HG03521 (cell line): ENCODE measurements around the gene SNUPN.
"Not testable (repeated sequence)": the region's sequence is repeated elsewhere in the genome, so short reads cannot be mapped to it uniquely, and the experiment has no call there.

Experiments
- ATAC-seq: cut with Tn5 transposase; IDR thresholded peaks from one replicate; pipeline ENCODE4 v1.9.1; 2021; ENCODE audit warnings: mild to moderate bottlenecking, moderate library complexity; ENCODE audit not compliant: unreplicated experiment

The SNUPN gene

DNA sequence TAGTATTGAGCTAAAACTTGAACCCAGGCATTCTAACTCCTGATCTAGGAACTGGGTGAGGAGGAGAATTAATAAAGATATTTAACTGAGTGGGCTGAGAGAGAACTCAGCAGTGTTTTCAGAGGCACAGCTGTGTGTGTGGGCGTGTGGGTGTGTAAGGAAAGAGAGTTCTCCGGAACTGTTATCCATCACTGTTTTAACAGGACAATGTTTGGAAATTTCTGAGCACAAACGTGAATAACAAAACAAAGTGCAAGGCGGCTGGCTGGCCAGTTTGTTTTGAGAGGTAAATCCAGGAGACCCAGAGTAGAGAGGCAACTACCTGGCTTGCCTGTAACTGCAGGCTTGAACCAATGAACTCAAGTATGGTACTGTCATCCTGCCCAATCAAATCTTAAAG is 41.4 kb downstream of the SNUPN start:
- ATAC-seq: no peak

DNA sequence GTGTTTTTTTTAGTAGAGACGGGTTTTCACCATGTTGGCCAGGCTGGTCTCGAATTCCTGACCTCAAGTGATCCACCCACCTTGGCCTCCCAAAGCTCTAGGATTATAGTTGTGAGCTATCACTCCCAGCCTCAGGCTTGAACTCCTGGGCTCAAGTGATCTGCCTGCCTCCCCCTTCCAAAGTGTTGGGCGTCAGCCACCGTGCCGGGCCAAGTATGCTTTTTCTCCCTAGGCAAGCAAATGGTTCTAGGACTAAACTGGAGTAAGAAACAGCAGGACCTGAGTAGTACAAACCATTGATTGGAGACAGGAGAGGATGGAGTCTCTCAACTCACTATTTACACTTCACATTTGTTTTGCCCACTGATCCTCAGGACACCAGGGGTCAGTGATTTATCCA is 41.8 kb downstream of the SNUPN start:
- no peak for ATAC-seq

DNA sequence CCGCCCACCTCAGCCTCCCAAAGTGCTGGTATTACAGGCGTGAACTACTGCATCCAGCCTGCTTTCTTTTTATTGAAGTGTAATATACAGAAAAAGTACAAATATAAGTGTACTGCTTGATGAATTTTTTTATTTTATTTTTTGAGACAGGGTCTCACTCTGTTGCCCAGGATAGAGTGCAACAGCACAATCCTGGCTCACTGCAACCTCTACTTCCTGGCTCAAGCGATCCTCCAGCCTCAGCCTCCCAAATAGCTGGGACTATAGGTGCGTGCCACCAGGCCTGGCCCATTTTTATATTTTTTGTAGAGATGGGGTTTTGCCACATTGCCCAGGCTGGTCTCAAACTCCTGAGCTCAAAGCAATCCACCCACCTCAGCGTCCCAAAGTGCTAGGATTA is 42.6 kb downstream of the SNUPN start:
- not testable (repeated sequence) for ATAC-seq

DNA sequence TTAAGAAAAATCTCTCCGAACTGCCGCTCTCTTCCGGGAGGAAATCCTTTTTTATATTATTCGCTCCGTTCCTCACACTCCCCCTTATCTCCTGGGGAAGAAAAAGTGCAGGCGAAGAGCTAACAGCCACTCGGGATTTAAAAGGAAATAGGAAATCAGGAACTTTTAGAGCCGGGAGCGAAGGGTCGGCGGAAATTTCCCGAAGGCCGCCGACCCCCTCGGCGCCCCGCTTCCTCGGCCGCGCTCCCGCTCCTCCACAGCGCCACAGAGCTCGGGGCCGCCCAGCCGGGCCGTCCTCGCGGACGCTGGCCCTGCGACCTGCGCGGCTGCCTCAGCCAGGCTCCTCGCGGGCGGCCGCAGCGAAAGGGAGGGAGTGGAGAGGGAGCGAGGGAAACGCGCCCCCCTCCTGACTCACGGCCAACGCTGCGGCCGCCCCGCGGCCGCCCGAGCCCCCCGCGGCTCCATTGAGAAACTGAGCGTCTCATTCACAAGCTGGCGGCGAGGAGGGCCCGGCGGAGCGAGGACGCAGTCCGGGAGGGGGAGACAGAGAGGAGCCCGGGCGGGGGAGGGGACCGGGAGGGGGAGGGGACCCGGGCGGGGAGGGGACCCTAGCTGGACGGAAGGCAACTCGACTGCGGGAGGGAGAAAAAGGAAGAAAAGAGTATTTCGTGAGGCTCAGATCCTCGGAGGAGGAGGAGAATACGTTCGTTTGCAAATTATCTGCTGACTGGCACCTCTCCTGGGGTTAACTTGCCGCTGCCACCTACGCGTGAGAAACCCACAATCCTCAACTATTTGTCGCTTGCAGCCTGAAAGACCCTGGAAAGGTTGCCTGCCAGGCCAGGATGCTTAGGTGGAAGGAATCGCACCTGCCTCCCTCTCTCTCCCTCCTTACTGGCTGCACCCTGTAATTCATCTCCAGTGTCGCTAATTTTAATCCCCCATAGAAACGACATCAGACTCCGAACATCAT is 46.3 kb downstream of the SNUPN start, which contains the start of gene PTPN9:
Gene PTPN9 (minus strand): TSS at position 368 of the 973 bp plus-strand sequence. CDS start 539 bp downstream, outside the sequence.
- no peak for ATAC-seq

DNA sequence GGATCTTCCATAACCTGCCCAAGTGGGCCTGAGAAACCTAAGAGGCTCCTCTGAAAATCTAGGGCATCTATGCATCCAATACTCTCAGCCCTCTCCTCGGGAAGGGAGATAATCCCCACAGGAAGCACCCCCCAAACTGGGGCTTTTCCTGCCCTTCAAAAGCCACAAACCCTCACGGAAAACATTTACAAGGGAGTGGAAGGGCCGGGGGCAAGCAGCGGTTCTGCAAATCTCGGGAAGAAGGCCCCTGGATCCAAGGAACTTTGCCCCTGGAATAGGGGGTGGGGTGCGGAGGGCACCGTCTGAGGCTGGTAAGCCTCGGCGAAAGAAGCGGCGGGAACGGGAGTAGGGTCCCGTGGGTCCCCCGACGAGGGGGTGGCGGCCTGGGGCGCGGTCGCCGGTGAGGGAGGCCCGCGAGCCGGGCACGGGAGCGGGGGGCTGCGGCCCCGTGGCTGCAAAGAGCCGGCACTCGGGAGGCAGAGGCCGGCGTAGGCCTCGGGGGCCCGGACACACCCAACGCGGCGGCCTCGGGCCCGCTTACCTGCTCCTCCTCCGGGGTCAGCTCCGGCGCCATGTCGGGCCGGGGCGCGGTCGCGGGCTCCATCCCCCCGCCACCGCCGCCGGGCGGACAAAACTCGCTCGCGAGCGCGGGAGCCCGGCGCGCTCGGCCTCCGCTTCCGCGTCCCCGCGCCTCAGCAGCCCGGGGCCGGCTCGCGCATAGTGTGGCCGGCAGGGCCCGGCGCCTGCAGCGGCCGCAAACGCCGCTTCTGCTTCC is 47.2 kb downstream of the SNUPN start:
- peak; percentile 45 for ATAC-seq

DNA sequence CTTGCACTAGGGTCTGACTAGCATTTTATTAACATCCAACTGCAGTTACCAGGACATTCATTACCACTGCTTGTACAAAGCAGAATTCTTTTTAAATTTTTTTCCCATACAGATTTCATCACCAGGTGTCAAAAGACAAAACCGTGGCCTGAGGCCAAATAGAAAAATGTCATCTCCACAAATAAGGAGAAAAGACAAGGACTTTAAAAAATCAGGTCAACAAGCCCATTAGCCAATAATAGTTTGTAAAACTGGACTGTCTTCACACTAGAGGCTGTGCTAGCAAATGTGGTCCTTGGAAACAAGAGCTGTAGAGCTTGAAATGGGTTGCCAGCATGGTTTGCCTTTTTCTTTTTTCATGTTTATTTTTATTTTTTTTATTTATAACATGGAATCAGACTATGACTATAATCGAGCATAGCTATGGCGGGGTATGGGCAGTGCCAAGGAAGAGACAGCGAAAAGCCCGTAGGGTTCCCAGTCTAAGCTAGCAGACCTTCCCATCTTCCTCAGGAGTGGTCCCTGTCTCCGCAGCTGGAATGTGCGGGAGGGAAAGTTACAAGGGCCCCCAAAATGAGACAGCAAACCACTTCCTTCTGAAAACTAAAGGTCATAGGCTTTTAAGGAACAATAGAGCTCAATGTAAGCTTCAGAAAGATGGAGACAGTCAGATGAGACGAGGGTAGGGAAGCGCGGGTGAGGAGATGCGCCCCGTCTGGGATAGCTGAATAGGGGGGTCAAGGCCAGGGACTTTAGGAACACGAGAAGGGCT is 47.9 kb downstream of the SNUPN start:
- ATAC-seq: no peak

DNA sequence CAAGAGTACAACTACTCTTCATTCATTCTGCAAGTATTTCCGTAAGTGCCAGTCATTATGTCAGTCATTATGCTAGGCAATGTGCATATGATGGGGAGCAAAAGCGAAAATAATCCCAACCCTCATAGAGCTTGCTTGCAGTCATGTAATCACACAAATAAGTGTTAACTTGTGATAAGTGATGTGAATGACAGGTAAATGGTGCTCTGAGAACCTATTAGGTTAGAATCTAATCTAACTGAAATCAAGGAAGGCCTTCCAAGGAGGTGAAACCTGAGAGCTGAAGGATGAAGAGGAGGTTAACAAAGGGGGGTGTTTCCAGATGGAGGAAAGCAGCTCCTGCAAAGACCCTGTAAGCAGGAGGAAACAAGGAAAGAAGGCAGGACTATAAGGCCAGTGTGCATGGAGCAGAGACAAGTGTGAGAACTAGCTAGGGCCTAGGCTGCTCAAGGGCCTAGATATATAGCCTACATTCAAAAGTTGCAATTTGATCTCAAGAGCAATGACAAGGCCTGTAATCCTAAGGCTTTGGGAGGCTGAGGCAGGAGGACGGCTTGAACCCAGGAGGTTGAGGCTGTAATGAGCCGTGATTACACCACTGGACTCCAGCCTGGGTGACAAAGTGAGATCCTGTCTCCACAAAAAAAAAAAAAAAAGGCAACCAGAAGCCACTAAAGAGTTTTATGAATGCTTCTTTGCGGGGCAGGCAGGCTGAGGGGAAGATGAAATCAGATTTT is 51.7 kb downstream of the SNUPN start:
- no peak for ATAC-seq

DNA sequence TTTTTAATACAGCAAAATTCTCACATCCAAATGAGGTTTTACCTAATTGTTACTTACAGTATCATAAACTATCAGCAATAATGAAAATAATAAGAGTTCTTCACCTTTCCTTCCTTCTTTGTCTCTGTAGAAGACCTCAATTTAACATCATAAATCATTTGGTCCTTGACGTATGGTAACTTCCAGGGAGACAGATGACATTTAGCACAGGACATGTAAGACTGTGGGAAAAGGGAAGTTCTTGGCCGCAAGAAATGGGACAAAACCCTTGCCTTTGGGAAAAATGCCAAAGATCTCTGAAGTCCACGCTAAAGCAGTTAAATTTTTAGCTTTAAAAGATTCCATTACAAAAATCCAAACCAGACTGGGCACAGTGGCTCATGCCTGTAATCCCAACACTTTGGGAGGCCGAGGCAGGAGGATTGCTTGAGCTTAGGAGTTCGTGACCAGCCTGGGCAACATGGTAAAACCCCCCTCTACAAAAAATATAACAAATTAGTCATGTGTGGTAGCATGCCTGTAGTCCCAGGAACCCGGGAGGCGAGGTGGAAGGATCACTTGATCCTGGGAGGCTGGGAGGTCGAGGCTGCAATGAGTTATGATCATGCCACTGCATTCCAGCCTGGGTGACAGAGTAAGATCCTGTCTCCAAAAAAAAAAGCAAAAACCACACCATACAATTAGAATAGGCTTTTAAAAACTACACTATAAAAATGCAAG is 55.2 kb downstream of the SNUPN start:
- no peak for ATAC-seq

DNA sequence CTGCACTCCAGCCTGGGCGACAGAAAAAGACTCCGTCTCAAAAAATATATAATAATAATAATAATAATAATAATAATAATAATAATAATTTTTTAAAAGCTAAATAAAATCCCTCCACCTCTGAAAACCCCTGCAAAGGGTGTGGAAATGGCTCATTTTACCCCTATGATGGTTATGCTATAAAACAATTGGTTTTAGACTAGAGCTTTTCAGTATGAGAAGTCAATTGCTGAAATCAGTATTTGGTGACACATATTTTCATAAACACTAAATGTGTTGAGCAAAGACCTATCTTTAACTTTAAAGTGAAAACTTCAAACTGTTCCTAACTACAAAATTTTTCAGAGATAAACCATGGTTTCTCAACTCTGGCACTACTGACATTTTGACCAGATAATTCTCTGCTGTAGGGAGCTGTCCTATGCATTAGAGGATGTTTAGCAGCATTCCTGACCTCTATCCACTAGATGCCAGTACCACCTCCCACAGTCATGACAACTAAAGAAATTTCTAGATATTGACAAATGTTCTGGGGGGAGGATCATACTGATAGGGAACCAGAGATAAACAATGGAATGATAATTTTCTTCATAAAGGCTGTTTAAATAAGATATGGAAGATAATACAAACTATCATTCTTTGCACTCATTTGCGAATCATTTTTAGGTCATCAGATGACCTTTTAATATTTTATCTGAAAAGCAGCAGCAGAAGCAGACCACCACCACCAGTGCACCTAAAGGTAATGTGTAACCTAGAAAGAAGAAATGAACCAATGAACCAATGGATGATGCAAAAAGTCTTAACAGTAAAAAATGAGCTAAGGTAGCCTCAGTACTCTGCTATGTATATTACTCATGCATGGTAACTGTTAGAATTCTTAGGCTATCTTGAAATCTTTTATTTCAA is 60.2 kb downstream of the SNUPN start:
- no peak for ATAC-seq

DNA sequence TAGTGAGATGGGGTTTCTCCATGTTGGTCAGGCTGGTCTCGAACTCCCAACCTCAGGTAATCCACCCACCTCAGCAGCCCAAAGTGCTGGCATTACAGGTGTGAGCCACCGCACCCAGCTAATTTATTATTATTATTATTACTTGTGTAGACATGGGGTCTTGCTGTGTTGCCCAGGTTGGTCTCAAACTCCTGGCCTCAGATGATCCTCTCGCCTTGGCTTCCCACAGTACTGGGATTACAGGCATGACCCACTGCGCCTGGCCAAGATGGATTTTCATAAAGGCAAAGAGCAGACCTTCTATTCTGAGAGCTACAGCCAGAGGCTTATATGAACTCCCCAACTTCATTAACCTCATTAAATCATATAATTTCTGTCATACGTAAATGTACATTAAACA is 63.6 kb downstream of the SNUPN start:
- ATAC-seq: no peak

DNA sequence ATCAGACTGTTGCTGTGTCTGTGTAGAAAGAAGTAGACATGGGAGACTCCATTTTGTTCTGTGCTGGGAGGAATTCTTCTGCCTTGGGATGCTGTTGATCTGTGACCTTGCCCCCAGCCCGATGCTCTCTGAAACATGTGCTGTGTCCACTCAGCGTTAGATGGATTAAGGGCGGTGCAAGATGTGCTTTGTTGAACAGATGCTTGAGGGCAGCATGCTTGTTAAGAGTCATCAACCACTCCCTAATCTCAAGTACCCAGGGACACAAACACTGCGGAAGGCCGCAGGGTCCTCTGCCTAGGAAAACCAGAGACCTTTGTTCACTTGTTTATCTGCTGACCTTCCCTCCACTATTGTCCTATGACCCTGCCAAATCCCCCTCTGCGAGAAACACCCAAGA is 66.2 kb downstream of the SNUPN start:
- ATAC-seq: not testable (repeated sequence)

DNA sequence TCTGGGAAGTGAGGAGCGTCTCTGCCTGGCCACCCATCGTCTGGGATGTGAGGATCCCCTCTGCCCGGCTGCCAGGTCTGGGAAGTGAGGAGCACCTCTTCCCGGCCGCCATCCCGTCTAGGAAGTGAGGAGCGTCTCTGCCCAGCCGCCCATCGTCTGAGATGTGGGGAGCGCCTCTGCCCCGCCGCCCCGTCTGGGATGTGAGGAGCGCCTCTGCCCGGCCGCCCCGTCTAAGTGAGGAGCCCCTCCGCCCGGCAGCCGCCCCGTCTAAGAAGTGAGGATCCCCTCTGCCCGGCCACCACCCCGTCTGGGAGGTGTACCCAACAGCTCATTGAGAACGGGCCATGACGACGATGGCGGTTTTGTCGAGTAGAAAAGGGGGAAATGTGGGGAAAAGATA is 66.6 kb downstream of the SNUPN start:
- not testable (repeated sequence) for ATAC-seq

DNA sequence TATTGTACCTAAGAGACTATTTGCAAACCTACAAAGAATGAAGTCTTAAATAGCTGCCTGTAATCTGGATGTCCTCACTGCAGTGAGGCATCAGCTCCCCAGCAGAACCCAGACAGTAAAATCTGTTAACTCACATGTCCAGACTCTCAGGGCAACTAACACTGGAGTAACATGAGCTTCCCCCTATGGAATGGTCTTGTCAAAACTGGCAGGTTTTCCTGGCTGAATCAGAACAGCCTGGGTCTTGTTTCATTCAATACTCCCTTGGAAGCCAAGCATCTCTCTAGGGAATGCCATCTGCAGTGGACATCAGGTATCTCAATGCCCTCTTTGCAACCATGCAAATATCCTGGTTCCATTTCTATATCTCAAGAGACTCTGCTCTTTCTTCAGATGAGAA is 70.8 kb downstream of the SNUPN start:
- no peak for ATAC-seq

DNA sequence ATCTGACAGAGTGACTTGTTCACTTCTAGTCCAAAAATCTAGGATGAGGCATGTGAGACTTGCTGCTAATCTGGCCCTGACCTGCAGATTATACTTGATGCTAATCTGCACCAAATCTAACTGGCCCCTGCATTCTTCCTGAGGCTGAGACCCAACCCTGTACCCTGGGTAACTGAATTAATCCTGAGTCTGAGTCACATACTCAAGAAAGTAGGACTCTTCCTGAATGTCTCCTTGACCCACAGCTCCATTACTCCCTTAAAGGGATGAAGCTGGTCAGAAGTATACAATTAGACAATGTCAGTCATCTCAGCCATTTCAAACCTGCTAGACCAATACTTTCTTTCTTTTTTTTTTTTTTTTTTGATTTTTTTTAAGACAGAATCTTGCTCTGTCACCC is 71.9 kb downstream of the SNUPN start:
- no peak for ATAC-seq

DNA sequence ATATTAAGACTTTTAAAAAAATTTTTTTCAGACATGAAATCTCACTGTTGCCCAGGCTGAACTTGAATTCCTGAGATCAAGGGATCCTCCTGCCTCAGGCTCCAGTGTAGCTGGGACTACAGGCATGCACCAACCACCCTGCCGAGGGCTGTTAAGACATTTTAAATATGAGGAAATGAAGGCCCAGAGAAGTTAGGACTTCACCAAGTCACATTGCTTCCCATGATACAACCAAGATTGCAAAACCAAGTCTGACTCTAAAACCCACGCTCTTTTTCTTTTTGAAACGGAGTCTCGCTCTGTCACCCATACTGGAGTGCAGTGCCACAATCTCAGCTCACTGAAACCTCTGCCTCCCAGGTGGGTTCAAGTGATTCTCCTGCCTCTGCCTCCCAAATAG is 74.4 kb downstream of the SNUPN start:
- no peak for ATAC-seq
